GM12874 (cell line): ENCODE results near the gene TMEM259.
A peak's percentile ranks its signal among the peaks of the same experiment; 100 is the strongest.

Experiments used
- TF ChIP-seq, protein P1 (sequence below): IDR thresholded peaks from 2 replicates; pipeline ENCODE4 v1.5.1; 2011; ENCODE audit warnings: low read depth, mild to moderate bottlenecking, control low read depth, low read length, moderate library complexity; ENCODE audit not compliant: insufficient read depth

Gene TMEM259

GRCh38 chr19:986083-986482, 34.8 kb downstream of the TMEM259 start:
- TF ChIP-seq, protein P1, sequence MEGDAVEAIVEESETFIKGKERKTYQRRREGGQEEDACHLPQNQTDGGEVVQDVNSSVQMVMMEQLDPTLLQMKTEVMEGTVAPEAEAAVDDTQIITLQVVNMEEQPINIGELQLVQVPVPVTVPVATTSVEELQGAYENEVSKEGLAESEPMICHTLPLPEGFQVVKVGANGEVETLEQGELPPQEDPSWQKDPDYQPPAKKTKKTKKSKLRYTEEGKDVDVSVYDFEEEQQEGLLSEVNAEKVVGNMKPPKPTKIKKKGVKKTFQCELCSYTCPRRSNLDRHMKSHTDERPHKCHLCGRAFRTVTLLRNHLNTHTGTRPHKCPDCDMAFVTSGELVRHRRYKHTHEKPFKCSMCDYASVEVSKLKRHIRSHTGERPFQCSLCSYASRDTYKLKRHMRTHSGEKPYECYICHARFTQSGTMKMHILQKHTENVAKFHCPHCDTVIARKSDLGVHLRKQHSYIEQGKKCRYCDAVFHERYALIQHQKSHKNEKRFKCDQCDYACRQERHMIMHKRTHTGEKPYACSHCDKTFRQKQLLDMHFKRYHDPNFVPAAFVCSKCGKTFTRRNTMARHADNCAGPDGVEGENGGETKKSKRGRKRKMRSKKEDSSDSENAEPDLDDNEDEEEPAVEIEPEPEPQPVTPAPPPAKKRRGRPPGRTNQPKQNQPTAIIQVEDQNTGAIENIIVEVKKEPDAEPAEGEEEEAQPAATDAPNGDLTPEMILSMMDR = no peak

- TF ChIP-seq, protein P1 = 0 out of 2 replicates have a peak, but pooled peaks have one; percentile 10
Observed at GRCh38 chr19:984165-984967, 36.6 kb downstream of the TMEM259 start, which contains the start of gene WDR18. TSS of gene WDR18 (plus strand) at chr19:984345. CDS start at chr19:984354, 9 bp downstream.

DNA sequence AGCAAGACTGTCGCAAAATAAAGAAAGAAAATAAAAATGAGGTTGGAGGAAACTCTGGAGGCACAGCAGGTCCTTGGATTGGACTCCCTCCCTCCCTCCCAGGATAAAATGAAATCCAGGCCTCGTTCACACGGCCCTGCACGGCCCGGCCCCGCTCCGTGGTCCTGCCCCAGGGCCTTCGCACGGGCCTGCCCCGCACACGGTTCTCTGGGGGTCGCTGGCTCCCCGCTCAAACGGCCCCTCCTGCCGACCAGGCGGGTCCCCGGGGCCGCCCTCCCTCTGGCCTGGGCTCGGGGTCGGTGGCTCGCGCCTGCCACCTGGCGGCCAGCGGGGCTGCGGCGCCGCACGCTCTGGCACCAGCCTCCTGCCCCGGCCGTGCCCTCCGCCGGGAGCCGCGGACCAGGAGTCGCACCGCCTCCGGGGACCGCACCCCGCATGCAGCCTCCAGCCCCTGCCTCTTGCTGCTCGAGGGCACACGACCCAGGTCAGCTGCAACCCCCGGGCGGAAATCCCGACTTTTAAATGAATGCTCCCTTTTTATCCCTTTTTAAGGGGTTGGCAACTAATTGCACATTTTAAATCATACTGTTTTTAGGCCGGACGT, 38.3 kb downstream of the TMEM259 start:
- TF ChIP-seq, protein P1 = peak; percentile 94

- TF ChIP-seq, protein P1 = no peak
Observed at GRCh38 chr19:980133-980998, 40.6 kb downstream of the TMEM259 start.

DNA sequence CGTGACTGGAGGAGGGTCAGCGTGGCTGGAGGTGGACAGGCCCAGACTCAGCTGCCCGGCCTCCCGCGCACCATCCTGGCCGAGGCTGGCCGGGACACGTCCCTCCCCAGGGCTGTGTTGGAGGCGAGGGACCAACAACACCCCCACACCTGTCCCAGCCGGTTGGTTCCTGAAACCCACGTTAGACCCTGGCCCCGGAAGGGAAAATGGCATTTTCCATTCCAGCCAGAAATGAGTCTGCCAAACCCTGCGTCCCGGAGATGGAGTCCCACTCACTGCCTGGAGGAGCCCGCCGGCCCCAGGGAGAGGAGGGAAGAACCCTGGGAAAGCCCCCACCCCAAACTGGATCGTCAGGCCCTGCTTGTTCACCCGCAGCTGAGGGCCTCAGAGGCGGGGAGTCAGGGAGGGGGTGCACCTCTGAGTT, 41.6 kb downstream of the TMEM259 start:
- TF ChIP-seq, protein P1 = no peak

DNA sequence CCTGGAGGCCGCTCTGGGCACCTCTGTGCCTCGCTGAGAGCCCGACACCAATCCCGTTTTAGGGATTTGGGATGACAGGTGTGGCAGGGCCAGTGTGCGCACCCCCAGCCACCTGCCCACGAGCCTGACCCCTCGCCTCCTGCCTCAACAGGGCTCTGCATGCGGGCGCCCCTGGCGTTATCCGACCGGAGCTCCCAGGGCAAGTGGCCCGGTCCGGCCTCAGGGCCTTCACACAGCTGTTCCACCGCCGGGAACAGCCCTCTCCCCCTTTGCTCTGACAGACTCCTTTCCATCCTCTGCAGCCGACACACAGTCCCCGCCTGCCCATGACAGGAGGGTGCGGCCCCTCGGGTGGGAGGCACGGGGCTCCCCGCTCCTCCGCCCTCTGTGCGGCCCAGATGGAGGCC, 43.9 kb downstream of the TMEM259 start:
- TF ChIP-seq, protein P1 = no peak

- TF ChIP-seq, protein P1 = no peak
Observed at GRCh38 chr19:976476-976875, 44.4 kb downstream of the TMEM259 start.
